PC-9 (cell line): ENCODE results near the gene C1QL3.

Source experiments
- EZH2 ChIP-seq: fragments of 200-600 bp; sonication (generic); IDR thresholded peaks from 2 replicates; pipeline ENCODE4 v1.8.0; 2017; ENCODE audit warnings: antibody characterized with exemption, low read depth
- TF ChIP-seq, protein P1 (sequence below): fragments of 200-600 bp; sonication (generic); conservative IDR thresholded peaks from 2 replicates; pipeline ENCODE4 v1.6.1; 2017; ENCODE audit warnings: mixed run types, antibody characterized with exemption, mild to moderate bottlenecking, moderate library complexity

DNA sequence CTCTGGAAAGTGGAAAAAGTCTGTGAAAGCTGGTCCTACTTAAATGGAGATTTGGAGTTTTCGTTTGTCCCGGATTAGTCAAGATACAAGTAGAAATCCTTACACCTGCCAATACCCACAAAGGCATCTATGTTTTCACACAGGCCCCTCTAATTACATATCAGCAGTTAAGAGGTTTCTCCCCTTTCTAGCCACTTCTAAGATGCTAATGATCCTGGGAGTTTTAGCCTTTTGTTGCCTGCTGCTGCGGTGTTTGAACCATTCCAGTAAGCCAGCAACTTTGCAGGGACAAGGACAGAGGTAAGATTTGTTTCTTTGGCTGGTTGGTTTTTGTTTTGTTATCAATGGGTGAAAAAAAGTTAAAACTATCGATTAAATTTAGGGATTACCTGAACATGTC, 5.8 kb upstream of the C1QL3 start:
- TF ChIP-seq, protein P1, sequence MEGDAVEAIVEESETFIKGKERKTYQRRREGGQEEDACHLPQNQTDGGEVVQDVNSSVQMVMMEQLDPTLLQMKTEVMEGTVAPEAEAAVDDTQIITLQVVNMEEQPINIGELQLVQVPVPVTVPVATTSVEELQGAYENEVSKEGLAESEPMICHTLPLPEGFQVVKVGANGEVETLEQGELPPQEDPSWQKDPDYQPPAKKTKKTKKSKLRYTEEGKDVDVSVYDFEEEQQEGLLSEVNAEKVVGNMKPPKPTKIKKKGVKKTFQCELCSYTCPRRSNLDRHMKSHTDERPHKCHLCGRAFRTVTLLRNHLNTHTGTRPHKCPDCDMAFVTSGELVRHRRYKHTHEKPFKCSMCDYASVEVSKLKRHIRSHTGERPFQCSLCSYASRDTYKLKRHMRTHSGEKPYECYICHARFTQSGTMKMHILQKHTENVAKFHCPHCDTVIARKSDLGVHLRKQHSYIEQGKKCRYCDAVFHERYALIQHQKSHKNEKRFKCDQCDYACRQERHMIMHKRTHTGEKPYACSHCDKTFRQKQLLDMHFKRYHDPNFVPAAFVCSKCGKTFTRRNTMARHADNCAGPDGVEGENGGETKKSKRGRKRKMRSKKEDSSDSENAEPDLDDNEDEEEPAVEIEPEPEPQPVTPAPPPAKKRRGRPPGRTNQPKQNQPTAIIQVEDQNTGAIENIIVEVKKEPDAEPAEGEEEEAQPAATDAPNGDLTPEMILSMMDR, result no peak
- TF ChIP-seq EZH2, result no peak
